Right lobe of liver (tissue), 4 donors: ENCODE results near the gene BUD23.

Experiments used
- POLR2A ChIP-seq: fragments of 450-650 bp; IDR thresholded peaks from one replicate; pipeline ENCODE4 v1.6.1; 2017; ENCODE audit warnings: antibody characterized with exemption, mild to moderate bottlenecking
- TF ChIP-seq, protein P1 (sequence below), 4 donors: fragments of 200-600 bp in 3 of 4; fragments of 450-650 bp in 1 of 4; IDR thresholded peaks; one replicate each; pipeline versions ENCODE4 v1.5.1 to v1.8.0; 2016 to 2022; ENCODE audit warnings: antibody characterized with exemption in 4 of 4, mild to moderate bottlenecking in 2 of 4
- donor health status: DM: no; HTN: no; CAD: no.
- donor health status: DM: no; HTN: no; CAD: no.
- donor health status: DM: no; HTN: yes; CAD: no.

DNA sequence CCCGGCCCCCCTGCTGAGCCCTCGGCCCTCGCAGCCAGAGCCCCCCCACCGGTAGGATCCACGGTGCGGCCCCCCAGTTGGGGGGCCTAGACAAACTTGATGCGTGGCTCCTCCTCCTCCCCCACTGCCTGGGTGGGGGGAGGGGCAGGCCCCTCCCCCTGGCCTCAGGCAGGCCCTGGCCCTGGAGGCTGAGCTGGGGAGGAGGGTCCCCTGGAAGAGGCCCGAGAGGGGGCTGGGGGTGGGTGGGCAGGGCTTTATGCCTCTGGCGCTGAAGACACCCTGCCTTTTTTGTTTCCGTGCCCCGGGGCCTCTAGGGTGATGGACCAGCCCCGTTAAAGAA lies 12.1 kb upstream of the BUD23 start:
- TF ChIP-seq, protein P1, sequence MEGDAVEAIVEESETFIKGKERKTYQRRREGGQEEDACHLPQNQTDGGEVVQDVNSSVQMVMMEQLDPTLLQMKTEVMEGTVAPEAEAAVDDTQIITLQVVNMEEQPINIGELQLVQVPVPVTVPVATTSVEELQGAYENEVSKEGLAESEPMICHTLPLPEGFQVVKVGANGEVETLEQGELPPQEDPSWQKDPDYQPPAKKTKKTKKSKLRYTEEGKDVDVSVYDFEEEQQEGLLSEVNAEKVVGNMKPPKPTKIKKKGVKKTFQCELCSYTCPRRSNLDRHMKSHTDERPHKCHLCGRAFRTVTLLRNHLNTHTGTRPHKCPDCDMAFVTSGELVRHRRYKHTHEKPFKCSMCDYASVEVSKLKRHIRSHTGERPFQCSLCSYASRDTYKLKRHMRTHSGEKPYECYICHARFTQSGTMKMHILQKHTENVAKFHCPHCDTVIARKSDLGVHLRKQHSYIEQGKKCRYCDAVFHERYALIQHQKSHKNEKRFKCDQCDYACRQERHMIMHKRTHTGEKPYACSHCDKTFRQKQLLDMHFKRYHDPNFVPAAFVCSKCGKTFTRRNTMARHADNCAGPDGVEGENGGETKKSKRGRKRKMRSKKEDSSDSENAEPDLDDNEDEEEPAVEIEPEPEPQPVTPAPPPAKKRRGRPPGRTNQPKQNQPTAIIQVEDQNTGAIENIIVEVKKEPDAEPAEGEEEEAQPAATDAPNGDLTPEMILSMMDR (IDR thresholded peaks at IDR 0.05) = no peak
- no peak for TF ChIP-seq POLR2A
